ENCODE results near the gene AP3M1. TPM values are rescaled to one million over a fixed set of nuclear protein-coding genes. Genes with fewer than 3 reads are reported as not detected.

AP3M1 gene
- polyA plus RNA-seq, 1 of the 3 experiments (the other 2 are of a cell fraction): 17.7 TPM

DNA sequence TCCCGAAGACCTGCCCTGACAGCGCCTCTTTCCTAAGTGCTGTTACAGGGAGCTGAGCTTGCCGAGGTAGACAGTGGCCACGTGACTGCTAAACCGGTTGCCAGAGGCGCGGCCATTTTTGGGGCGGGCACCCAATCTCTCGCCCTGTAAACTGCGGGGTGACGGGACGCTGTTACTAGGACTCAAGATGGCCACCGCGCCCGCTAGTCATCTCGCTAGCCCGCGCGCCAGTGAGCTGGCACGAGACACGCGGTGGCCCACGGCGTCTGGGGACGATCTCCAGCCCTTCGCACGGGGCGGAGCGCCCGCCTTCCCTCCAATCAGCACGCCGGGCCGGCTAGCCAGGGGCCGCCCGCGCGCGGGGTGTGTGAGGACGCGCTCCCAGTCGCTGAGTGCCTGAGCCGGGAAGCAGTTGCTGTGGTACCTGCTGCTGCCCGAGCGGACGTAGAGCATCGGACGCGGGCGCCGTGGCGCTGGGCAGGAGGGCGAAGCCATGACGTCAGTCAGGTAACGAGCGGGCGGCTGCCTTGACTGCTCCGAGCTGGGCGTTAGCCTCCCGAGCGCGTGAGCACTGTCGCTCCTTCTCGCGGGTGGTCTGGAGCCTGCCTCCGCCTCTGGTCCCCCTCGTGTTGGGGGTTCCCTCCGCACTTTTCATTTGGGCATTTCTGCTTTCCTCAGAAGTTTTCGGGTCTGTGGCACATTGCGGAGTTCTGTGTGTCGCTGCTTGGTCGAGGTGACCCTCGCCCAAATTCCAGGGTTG, 25.9 kb upstream of the AP3M1 start (continued):
- TF ChIP-seq SIN3A (IDR thresholded peaks at IDR 0.05; ENCODE audit: borderline replicate concordance, low read depth, low read length) (peak; percentile 79), EP300 (IDR thresholded peaks at IDR 0.05; ENCODE audit: borderline replicate concordance in 1 of 2, low read depth in 1 of 2, low read length in 1 of 2) (peak in 1 of 2 experiments; percentile 30; a peak in 1 of 4 replicates), RCOR1 (IDR thresholded peaks at IDR 0.05; ENCODE audit: low read length) (no peak), SMC3 (IDR thresholded peaks at IDR 0.05; ENCODE audit: low read depth, low read length) (0 out of 2 replicates have a peak, but pooled peaks have one; percentile 2), GATA2 (CRISPR knock-in tag; IDR thresholded peaks at IDR 0.05) (no peak), EZH2phosphoT487 (IDR thresholded peaks at IDR 0.05; ENCODE audit: borderline replicate concordance, low read depth) (no peak), ELF1 (IDR thresholded peaks at IDR 0.05) (peak; percentile 12; the same call in 1 of the 2 replicates), POLR2AphosphoS5 (IDR thresholded peaks at IDR 0.05; ENCODE audit: low read depth, low read length) (peak; percentile 75), TEAD4 (IDR thresholded peaks at IDR 0.05; ENCODE audit: borderline replicate concordance, insufficient read depth) (no peak), NFIC (IDR thresholded peaks at IDR 0.05; ENCODE audit: borderline replicate concordance) (no peak), TCF12 (IDR thresholded peaks at IDR 0.05) (peak; percentile 11; the same call in 1 of the 2 replicates), MEF2A (IDR thresholded peaks at IDR 0.05; ENCODE audit: borderline replicate concordance, low read depth) (no peak), TAF1 (IDR thresholded peaks at IDR 0.05; ENCODE audit: borderline replicate concordance, low read depth, low read length) (peak; percentile 88), GABPA (IDR thresholded peaks at IDR 0.05; ENCODE audit: low read depth) (no peak), NRF1 (IDR thresholded peaks at IDR 0.05; ENCODE audit: low read depth, low read length) (no peak), CHD2 (IDR thresholded peaks at IDR 0.05; ENCODE audit: low read length, partially characterized antibody) (peak; percentile 7)
- TF ChIP-seq, protein P1, sequence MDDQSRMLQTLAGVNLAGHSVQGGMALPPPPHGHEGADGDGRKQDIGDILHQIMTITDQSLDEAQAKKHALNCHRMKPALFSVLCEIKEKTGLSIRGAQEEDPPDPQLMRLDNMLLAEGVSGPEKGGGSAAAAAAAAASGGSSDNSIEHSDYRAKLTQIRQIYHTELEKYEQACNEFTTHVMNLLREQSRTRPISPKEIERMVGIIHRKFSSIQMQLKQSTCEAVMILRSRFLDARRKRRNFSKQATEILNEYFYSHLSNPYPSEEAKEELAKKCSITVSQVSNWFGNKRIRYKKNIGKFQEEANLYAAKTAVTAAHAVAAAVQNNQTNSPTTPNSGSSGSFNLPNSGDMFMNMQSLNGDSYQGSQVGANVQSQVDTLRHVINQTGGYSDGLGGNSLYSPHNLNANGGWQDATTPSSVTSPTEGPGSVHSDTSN (IDR thresholded peaks at IDR 0.05): peak; percentile 31; the same call in 1 of the 2 replicates
- TF ChIP-seq, protein P2, sequence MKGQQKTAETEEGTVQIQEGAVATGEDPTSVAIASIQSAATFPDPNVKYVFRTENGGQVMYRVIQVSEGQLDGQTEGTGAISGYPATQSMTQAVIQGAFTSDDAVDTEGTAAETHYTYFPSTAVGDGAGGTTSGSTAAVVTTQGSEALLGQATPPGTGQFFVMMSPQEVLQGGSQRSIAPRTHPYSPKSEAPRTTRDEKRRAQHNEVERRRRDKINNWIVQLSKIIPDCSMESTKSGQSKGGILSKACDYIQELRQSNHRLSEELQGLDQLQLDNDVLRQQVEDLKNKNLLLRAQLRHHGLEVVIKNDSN (IDR thresholded peaks at IDR 0.05; ENCODE audit: borderline replicate concordance, low read depth): peak; percentile 95
- TF ChIP-seq, protein P3, sequence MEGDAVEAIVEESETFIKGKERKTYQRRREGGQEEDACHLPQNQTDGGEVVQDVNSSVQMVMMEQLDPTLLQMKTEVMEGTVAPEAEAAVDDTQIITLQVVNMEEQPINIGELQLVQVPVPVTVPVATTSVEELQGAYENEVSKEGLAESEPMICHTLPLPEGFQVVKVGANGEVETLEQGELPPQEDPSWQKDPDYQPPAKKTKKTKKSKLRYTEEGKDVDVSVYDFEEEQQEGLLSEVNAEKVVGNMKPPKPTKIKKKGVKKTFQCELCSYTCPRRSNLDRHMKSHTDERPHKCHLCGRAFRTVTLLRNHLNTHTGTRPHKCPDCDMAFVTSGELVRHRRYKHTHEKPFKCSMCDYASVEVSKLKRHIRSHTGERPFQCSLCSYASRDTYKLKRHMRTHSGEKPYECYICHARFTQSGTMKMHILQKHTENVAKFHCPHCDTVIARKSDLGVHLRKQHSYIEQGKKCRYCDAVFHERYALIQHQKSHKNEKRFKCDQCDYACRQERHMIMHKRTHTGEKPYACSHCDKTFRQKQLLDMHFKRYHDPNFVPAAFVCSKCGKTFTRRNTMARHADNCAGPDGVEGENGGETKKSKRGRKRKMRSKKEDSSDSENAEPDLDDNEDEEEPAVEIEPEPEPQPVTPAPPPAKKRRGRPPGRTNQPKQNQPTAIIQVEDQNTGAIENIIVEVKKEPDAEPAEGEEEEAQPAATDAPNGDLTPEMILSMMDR (IDR thresholded peaks at IDR 0.05): no peak; the same call in 1 of the 2 replicates
- TF ChIP-seq, protein P4, sequence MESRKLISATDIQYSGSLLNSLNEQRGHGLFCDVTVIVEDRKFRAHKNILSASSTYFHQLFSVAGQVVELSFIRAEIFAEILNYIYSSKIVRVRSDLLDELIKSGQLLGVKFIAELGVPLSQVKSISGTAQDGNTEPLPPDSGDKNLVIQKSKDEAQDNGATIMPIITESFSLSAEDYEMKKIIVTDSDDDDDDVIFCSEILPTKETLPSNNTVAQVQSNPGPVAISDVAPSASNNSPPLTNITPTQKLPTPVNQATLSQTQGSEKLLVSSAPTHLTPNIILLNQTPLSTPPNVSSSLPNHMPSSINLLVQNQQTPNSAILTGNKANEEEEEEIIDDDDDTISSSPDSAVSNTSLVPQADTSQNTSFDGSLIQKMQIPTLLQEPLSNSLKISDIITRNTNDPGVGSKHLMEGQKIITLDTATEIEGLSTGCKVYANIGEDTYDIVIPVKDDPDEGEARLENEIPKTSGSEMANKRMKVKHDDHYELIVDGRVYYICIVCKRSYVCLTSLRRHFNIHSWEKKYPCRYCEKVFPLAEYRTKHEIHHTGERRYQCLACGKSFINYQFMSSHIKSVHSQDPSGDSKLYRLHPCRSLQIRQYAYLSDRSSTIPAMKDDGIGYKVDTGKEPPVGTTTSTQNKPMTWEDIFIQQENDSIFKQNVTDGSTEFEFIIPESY (IDR thresholded peaks at IDR 0.05; ENCODE audit: borderline replicate concordance, low read depth): no peak
- TF ChIP-seq, protein P5, sequence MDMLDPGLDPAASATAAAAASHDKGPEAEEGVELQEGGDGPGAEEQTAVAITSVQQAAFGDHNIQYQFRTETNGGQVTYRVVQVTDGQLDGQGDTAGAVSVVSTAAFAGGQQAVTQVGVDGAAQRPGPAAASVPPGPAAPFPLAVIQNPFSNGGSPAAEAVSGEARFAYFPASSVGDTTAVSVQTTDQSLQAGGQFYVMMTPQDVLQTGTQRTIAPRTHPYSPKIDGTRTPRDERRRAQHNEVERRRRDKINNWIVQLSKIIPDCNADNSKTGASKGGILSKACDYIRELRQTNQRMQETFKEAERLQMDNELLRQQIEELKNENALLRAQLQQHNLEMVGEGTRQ (IDR thresholded peaks at IDR 0.05; ENCODE audit: borderline replicate concordance, low read depth, low read length): peak; percentile 71
- TF ChIP-seq, protein P6, sequence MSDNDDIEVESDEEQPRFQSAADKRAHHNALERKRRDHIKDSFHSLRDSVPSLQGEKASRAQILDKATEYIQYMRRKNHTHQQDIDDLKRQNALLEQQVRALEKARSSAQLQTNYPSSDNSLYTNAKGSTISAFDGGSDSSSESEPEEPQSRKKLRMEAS (IDR thresholded peaks at IDR 0.05; ENCODE audit: low read depth): peak; percentile 96
